Esophagus muscularis mucosa (tissue), 4 donors: Measurements from ENCODE around the gene DYNC1LI1.

Experiments
- CTCF ChIP-seq, 3 experiments: fragments of 200-600 bp in 2 of 3; fragments of 450-650 bp in 1 of 3; sonication (generic) in 2 of 3; IDR thresholded peaks; one replicate each; pipeline ENCODE4 v1.5.1; 2017 to 2019; ENCODE audit warnings: antibody characterized with exemption in 3 of 3, mild to moderate bottlenecking in 2 of 3, moderate library complexity in 1 of 3
- EP300 ChIP-seq: sonication (generic); formaldehyde crosslinking; IDR thresholded peaks from one replicate; pipeline ENCODE4 v1.6.1; 2017; ENCODE audit warnings: antibody characterized with exemption
- POLR2A ChIP-seq: fragments of 450-650 bp; IDR thresholded peaks from one replicate; pipeline ENCODE4 v1.6.1; 2017; ENCODE audit warnings: antibody characterized with exemption, moderate library complexity, mild to moderate bottlenecking, low read depth
- POLR2AphosphoS5 ChIP-seq, 2 donors: sonication (generic); formaldehyde crosslinking; IDR thresholded peaks; one replicate each; pipeline ENCODE4 v1.6.1; 2017; ENCODE audit warnings: antibody characterized with exemption in 2 of 2

GRCh38 chr3:32606960-32607359 is 36.3 kb upstream of the DYNC1LI1 start:
- TF ChIP-seq CTCF (IDR thresholded peaks at IDR 0.05) (no peak), POLR2A (no peak), EP300 (no peak), POLR2AphosphoS5 (IDR thresholded peaks at IDR 0.05) (no peak)
